GM12878 (cell line): Measurements from ENCODE around the gene CA5A. TPM values are rescaled to one million over a fixed set of nuclear protein-coding genes. Genes with fewer than 3 reads are reported as not detected.
A peak's percentile ranks its signal among the peaks of the same experiment; 100 is the strongest.

Source experiments
- ATAC-seq: fragments of 200-7000 bp; cut with Tn5 transposase; 3 replicates; pipeline ENCODE4 v1.9.1; 2020; ENCODE audit warnings: mild to moderate bottlenecking, moderate library complexity
- Bru-seq: library from RNA; stranded (reverse); fragments of 400-500 nt; gene quantifications from one replicate; lab custom pipeline; 2021; lab: Mats Ljungman, UMichigan
- BruChase-seq, 2 experiments: library from RNA; stranded (reverse); fragments of 400-500 nt; gene quantifications; one replicate each; lab custom pipeline; 2021; lab: Mats Ljungman, UMichigan
- BruUV-seq: library from RNA; stranded (reverse); fragments of 400-500 nt; replicated peaks from 2 replicates; lab custom pipeline; 2021; lab: Mats Ljungman, UMichigan
- CTCF ChIA-PET: fragments of 300-600 bp; sonication (Branson Sonifier 250); formaldehyde crosslinking; extraction: SDS; loops from one replicate; lab custom pipeline; 2021; ENCODE audit warnings: inconsistent platforms; lab: Yijun Ruan, JAX
- POLR2A ChIA-PET: fragments of 350-600 bp; formaldehyde crosslinking; extraction: SDS; loops from one replicate; lab custom pipeline; 2021; ENCODE audit warnings: inconsistent platforms; lab: Charles Lee
- RAD21 ChIA-PET: fragments of 300-600 bp; sonication (Branson Sonifier 250); formaldehyde crosslinking; loops from one replicate; lab custom pipeline; 2023; ENCODE audit warnings: antibody characterized with exemption; ENCODE audit not compliant: unreplicated experiment; lab: Charles Lee
- SMC1A ChIA-PET: fragments of 300-600 bp; sonication (Branson Sonifier 250); formaldehyde crosslinking; loops from one replicate; lab custom pipeline; 2023; ENCODE audit not compliant: unreplicated experiment, uncharacterized antibody; lab: Charles Lee
- DNase-seq: peaks from one replicate; pipeline ENCODE4 v3.0.0-alpha.2; 2011; ENCODE audit warnings: low read depth, low spot score
- FAIRE-seq: peaks from 3 replicates; lab custom pipeline; 2011; peaks lifted over from hg19 to GRCh38; lab: Jason Lieb, UNC
- H2AFZ ChIP-seq: 2 replicates; pipeline ENCODE4 v1.6.0; 2011; ENCODE audit warnings: low read depth, low read length, control low read depth; ENCODE audit not compliant: control insufficient read depth
- H3K27ac ChIP-seq: 2 replicates; pipeline ENCODE4 v1.5.1; 2011; ENCODE audit warnings: control low read depth; ENCODE audit not compliant: control insufficient read depth, insufficient read depth
- H3K27me3 ChIP-seq, 2 experiments: replicated peaks in 1 of 2; 2 replicates each; pipeline versions ENCODE4 v1.6.0 to v1.6.1; 2011; ENCODE audit warnings: low read length in 1 of 2; ENCODE audit not compliant: control insufficient read depth in 2 of 2, insufficient read depth in 2 of 2
- H3K36me3 ChIP-seq, 2 experiments: 2 replicates each; pipeline ENCODE4 v1.5.1; 2011; ENCODE audit warnings: low read length in 1 of 2; ENCODE audit not compliant: control insufficient read depth in 2 of 2, insufficient read depth in 2 of 2
- H3K4me1 ChIP-seq: 2 replicates; pipeline ENCODE4 v1.6.1; 2011; ENCODE audit warnings: mild to moderate bottlenecking, low read length, moderate library complexity, mixed read lengths; ENCODE audit not compliant: control insufficient read depth, insufficient read depth
- H3K4me2 ChIP-seq: 2 replicates; pipeline ENCODE4 v1.6.0; 2011; ENCODE audit warnings: control low read depth; ENCODE audit not compliant: control insufficient read depth, insufficient read depth
- H3K4me3 ChIP-seq: fragments of 200-600 bp; sonication (generic); 2 replicates; pipeline ENCODE4 v1.5.1; 2016
- H3K79me2 ChIP-seq: 2 replicates; pipeline ENCODE4 v1.6.0; 2011; ENCODE audit warnings: low read length; ENCODE audit not compliant: control insufficient read depth, insufficient read depth
- H3K9ac ChIP-seq: 2 replicates; pipeline ENCODE4 v1.8.0; 2011; ENCODE audit warnings: low read length, control low read depth, mixed read lengths; ENCODE audit not compliant: control insufficient read depth, insufficient read depth
- H3K9me3 ChIP-seq: replicated peaks from 3 replicates; pipeline ENCODE4 v1.5.1; 2011; ENCODE audit warnings: mild to moderate bottlenecking, low read length; ENCODE audit not compliant: control insufficient read depth, insufficient read depth
- H4K20me1 ChIP-seq: 2 replicates; pipeline ENCODE4 v1.6.0; 2011; ENCODE audit not compliant: control insufficient read depth, insufficient read depth
- ATF7 ChIP-seq: fragments of 450-650 bp; IDR thresholded peaks from 2 replicates; pipeline ENCODE4 v1.6.1; 2016; ENCODE audit warnings: low read depth, mild to moderate bottlenecking
- BHLHE40 ChIP-seq, 2 experiments: fragments of 450-650 bp in 1 of 2; IDR thresholded peaks; 2 replicates each; pipeline ENCODE4 v1.6.1; 2011 to 2017; ENCODE audit warnings: low read depth in 2 of 2, borderline replicate concordance in 1 of 2, improper control_type of control experiment in 1 of 2, low read length in 1 of 2, mild to moderate bottlenecking in 1 of 2
- CHD1 ChIP-seq: IDR thresholded peaks from 2 replicates; pipeline ENCODE4 v1.6.1; 2012; ENCODE audit warnings: low read depth, low read length, improper control_type of control experiment
- CHD4 ChIP-seq: fragments of 200-600 bp; sonication (generic); IDR thresholded peaks from 2 replicates; pipeline ENCODE4 v1.6.1; 2016; ENCODE audit warnings: mild to moderate bottlenecking
- DPF2 ChIP-seq: fragments of 450-650 bp; IDR thresholded peaks from 2 replicates; pipeline ENCODE4 v1.6.1; 2017; ENCODE audit warnings: mild to moderate bottlenecking
- E4F1 ChIP-seq: fragments of 450-650 bp; IDR thresholded peaks from 2 replicates; pipeline ENCODE4 v1.6.1; 2018; ENCODE audit warnings: borderline replicate concordance, mild to moderate bottlenecking; ENCODE audit not compliant: partially characterized antibody
- ELK1 ChIP-seq: IDR thresholded peaks from 2 replicates; pipeline ENCODE4 v1.6.1; 2012; ENCODE audit warnings: low read depth, low read length, improper control_type of control experiment
- LARP7 ChIP-seq: fragments of 450-650 bp; IDR thresholded peaks from 2 replicates; pipeline ENCODE4 v1.6.1; 2017; ENCODE audit warnings: mild to moderate bottlenecking
- MTA3 ChIP-seq: IDR thresholded peaks from 2 replicates; pipeline ENCODE4 v1.6.1; 2012; ENCODE audit warnings: low read length, inconsistent platforms, borderline replicate concordance
- RELA ChIP-seq: fragments of 450-650 bp; IDR thresholded peaks from 2 replicates; pipeline ENCODE4 v1.8.0; 2014; ENCODE audit warnings: borderline replicate concordance; ENCODE audit not compliant: partially characterized antibody
- SP1 ChIP-seq: IDR thresholded peaks from one replicate; pipeline ENCODE4 v1.6.1; 2011; ENCODE audit warnings: low read depth, low read length
- ZNF24 ChIP-seq: fragments of 450-650 bp; IDR thresholded peaks from 2 replicates; pipeline ENCODE4 v1.6.1; 2017; ENCODE audit warnings: antibody characterized with exemption, mild to moderate bottlenecking
- WGBS: methylation state at CpG from one replicate; pipeline ENCODE4 v1.1.6; 2016; ENCODE audit warnings: low lambda C conversion rate; ENCODE audit not compliant: insufficient replicate concordance, insufficient coverage; ENCODE audit errors: missing lambda C conversion rate; 5-methylcytosine and 5-hydroxymethylcytosine counted together
- in situ Hi-C: fragments of 300-500 bp; cut with MboI; formaldehyde crosslinking; loops from 9 replicates; pipeline ENCODE4 v1.14.3; 2018; ENCODE audit warnings: mixed read lengths
- intact Hi-C: fragments of 100-400 bp; cut with micrococcal nuclease; formaldehyde crosslinking; loops from one replicate; pipeline ENCODE4 v1.14.2; 2022; ENCODE audit not compliant: unreplicated experiment
- long read RNA-seq, 2 experiments: library from polyadenylated mRNA; unstranded; transcript quantifications; one replicate each; pipeline ENCODE4 v2.0.0, GENCODE V29; 2019 to 2020
- polyA minus RNA-seq, 3 experiments: library from RNA; depleted of rRNA, polyadenylated mRNA; stranded (reverse); fragments of >200 nt; gene quantifications; 2 replicates each; pipeline ENCODE4 v1.2.3, GENCODE V29; 2011
- polyA plus RNA-seq, 11 experiments: library from polyadenylated mRNA; depleted of rRNA in 4 of 11; unstranded in 6 of 11; stranded (reverse) in 5 of 11; fragments of >200 nt; fragmentation: Nextera tagmentation in 4 of 11; fragmentation: Illumina TruSeq in 1 of 11; extraction: Ambion mirVana in 4 of 11; extraction: Trizol in 1 of 11; gene quantifications; 1 replicate in 1 of 11; 2 replicates in 10 of 11; pipeline versions ENCODE4 v1.2.1 to v1.2.3, GENCODE V29; 2011 to 2016; ENCODE audit warnings: inconsistent platforms in 2 of 11, missing spikeins in 2 of 11, low read depth in 1 of 11
- total RNA-seq, 4 experiments: library from RNA; depleted of rRNA in 3 of 4; stranded (reverse); fragments of >200 nt in 3 of 4; fragmentation: Illumina TruSeq in 1 of 4; extraction: Trizol in 1 of 4; gene quantifications; 2 replicates each; pipeline versions ENCODE4 v1.2.1 to v1.2.3, GENCODE V29; 2013 to 2021
- TF ChIP-seq, protein P1 (sequence below): fragments of 450-650 bp; IDR thresholded peaks from 2 replicates; pipeline ENCODE4 v1.6.1; 2017; ENCODE audit warnings: mild to moderate bottlenecking, low read depth, inconsistent platforms; ENCODE audit not compliant: poor library complexity, severe bottlenecking

The CA5A gene
- total RNA-seq (2013; cell fraction: nucleolus; rRNA removed), result not detected in 2 replicates
- total RNA-seq (2014; rRNA removed) (not detected in 2 replicates), total RNA-seq (2014; rRNA removed; fragmentation: Illumina TruSeq; extraction: Trizol) (not detected in 2 replicates), total RNA-seq (2021) (not detected in 2 replicates), polyA plus RNA-seq (2011; rRNA removed) (not detected in 2 replicates), polyA plus RNA-seq (2014; fragmentation: Illumina TruSeq; extraction: Trizol) (not detected in 2 replicates), polyA plus RNA-seq (2014; fragmentation: Nextera tagmentation; extraction: Ambion mirVana) (not detected), polyA plus RNA-seq (2014; rRNA removed) (not detected in 2 replicates), polyA plus RNA-seq (2016; fragmentation: Nextera tagmentation; extraction: Ambion mirVana) (not detected), polyA minus RNA-seq (2011; rRNA and poly(A)+ RNA removed) (not detected in 2 replicates), Bru-seq, nascent RNA (percentile 13 among the genes with signal in this experiment), BruChase-seq, experiment 1, labeled RNA remaining after a 6-hour chase (percentile 6 among the genes with signal in this experiment), BruChase-seq, experiment 2, labeled RNA remaining after a 2-hour chase (percentile 8 among the genes with signal in this experiment)
- polyA plus RNA-seq (2011; ENCODE audit: low read depth), result not detected
- polyA plus RNA-seq (2011; cell fraction: cytosol; rRNA removed), result not detected in 2 replicates
- not detected in 2 replicates for polyA plus RNA-seq (2011; cell fraction: nucleus; rRNA removed)
- 0.11 TPM in 1 of 2 replicates, not detected in the other for polyA plus RNA-seq (2012)
- not detected in 2 replicates for polyA minus RNA-seq (2011; cell fraction: cytosol; rRNA and poly(A)+ RNA removed)
- polyA minus RNA-seq (2011; cell fraction: nucleus; rRNA and poly(A)+ RNA removed), result not detected in 2 replicates
- long read RNA-seq, experiment 1, result 0 reads
- long read RNA-seq, experiment 2, result 0 reads

- Histone ChIP-seq H3K79me2 (no peaks in the 10 kb centered on the region), H3K4me3 (no peak within 1 kb of the TSS), H3K27ac (no peak within 1 kb of the TSS), H2AFZ (no peak within 1 kb of the TSS), H3K9ac (no peak within 1 kb of the TSS), H3K9me3 (no peaks in the 10 kb centered on the region), H3K27me3 (no peaks in the 10 kb centered on the region), H3K36me3 (no peaks in the 10 kb centered on the region), H3K4me1 (no peaks in the 10 kb centered on the region), H3K4me2 (no peak within 1 kb of the TSS), H4K20me1 (no peaks in the 10 kb centered on the region)
- ChIA-PET RAD21 (no interaction called here), POLR2A (no interaction called here), SMC1A (no interaction called here), CTCF (interaction anchor here (1.5 kb wide), 1 partner anchor 157 kb away, joined by 3 read pairs; no protein-coding TSS in a partner anchor)
- TF ChIP-seq, protein P1, sequence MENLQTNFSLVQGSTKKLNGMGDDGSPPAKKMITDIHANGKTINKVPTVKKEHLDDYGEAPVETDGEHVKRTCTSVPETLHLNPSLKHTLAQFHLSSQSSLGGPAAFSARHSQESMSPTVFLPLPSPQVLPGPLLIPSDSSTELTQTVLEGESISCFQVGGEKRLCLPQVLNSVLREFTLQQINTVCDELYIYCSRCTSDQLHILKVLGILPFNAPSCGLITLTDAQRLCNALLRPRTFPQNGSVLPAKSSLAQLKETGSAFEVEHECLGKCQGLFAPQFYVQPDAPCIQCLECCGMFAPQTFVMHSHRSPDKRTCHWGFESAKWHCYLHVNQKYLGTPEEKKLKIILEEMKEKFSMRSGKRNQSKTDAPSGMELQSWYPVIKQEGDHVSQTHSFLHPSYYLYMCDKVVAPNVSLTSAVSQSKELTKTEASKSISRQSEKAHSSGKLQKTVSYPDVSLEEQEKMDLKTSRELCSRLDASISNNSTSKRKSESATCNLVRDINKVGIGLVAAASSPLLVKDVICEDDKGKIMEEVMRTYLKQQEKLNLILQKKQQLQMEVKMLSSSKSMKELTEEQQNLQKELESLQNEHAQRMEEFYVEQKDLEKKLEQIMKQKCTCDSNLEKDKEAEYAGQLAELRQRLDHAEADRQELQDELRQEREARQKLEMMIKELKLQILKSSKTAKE, result no peak
- TF ChIP-seq DPF2 (no peak), SP1 (no peak), LARP7 (no peak), MTA3 (no peak), ELK1 (no peak), CHD1 (no peak), CHD4 (no peak), ATF7 (no peak), ZNF24 (no peak), BHLHE40 (IDR thresholded peaks at IDR 0.05; ENCODE audit: borderline replicate concordance in 1 of 2, low read depth in 2 of 2, low read length in 1 of 2) (no peak), E4F1 (no peak), RELA (no peak)
- no peak for FAIRE-seq
- DNase-seq, result no peak
- BruUV-seq, result no TSS peak
- no peak for ATAC-seq
- in situ Hi-C loops (no loop called here), intact Hi-C loops (no loop called here)
- WGBS, result 70% methylated on average over 15 of the region's 15 CpGs
Observed at GRCh38 chr16:87936375-87937230, at the start of gene CA5A. TSS of gene CA5A (minus strand) at chr16:87936529. CDS start at chr16:87936450, 79 bp downstream.
